ENCODE measurements around the gene TSR1.

TSR1 gene

GRCh38 chr17:2346475-2346874 lies 10.2 kb upstream of the TSR1 start:
- H3K27me3 ChIP-seq: no peaks in the 10 kb centered on the region
- no peak overlapping the region for H3K4me3 ChIP-seq
- H3K36me3 ChIP-seq: peaks cover 0 to 49% (median 16%) of the 10 kb centered on the region in 3 donors
- no peaks in the 10 kb centered on the region for H3K9me3 ChIP-seq
- intact Hi-C loops (cut with DNase I; ENCODE audit: low total_unique reads): no loop called here
- peaks cover 0 to 10% (median 0%) of the 10 kb centered on the region in 4 donors for H3K4me1 ChIP-seq
- TF ChIP-seq, protein P1, sequence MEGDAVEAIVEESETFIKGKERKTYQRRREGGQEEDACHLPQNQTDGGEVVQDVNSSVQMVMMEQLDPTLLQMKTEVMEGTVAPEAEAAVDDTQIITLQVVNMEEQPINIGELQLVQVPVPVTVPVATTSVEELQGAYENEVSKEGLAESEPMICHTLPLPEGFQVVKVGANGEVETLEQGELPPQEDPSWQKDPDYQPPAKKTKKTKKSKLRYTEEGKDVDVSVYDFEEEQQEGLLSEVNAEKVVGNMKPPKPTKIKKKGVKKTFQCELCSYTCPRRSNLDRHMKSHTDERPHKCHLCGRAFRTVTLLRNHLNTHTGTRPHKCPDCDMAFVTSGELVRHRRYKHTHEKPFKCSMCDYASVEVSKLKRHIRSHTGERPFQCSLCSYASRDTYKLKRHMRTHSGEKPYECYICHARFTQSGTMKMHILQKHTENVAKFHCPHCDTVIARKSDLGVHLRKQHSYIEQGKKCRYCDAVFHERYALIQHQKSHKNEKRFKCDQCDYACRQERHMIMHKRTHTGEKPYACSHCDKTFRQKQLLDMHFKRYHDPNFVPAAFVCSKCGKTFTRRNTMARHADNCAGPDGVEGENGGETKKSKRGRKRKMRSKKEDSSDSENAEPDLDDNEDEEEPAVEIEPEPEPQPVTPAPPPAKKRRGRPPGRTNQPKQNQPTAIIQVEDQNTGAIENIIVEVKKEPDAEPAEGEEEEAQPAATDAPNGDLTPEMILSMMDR (IDR thresholded peaks at IDR 0.05): no peak
- no peak for DNase-seq
- H3K27ac ChIP-seq: no peak overlapping the region

DNA sequence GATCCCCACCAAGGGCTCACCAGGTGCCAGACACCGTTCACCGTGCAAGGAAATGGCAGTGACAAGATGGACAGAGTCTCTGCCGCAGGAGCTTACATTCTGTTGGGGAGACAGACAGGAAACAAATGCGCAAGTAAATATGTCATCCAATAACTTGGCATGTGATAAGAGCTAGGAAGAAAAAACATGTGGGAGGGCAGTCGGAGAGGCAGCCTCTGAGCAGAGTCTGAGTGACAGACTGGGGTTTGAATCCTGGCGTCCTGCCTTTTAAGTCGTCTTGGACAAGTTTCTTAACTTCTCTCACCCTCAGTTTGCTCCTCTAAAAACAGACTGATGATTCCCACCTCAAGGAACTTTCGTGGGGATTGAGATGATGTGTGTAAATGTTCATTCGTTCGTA lies 8.3 kb upstream of the TSR1 start:
- Histone ChIP-seq H3K27me3 (no peaks in the 10 kb centered on the region), H3K4me1 (peaks cover 0 to 10% (median 0%) of the 10 kb centered on the region in 4 donors), H3K27ac (no peak overlapping the region), H3K4me3 (no peak overlapping the region), H3K36me3 (peaks cover 0 to 53% (median 16%) of the 10 kb centered on the region in 3 donors), H3K9me3 (no peaks in the 10 kb centered on the region)
- no peak for DNase-seq
- intact Hi-C loops (cut with DNase I; ENCODE audit: low total_unique reads): no loop called here
- TF ChIP-seq, protein P1 (IDR thresholded peaks at IDR 0.05): no peak

- Histone ChIP-seq H3K27me3 (no peaks in the 10 kb centered on the region), H3K9me3 (no peaks in the 10 kb centered on the region), H3K4me3 (no peak overlapping the region), H3K36me3 (peaks cover 0 to 48% (median 16%) of the 10 kb centered on the region in 3 donors), H3K27ac (no peak overlapping the region), H3K4me1 (peaks cover 0 to 11% (median under 1%) of the 10 kb centered on the region in 4 donors)
- no peak for DNase-seq
- intact Hi-C loops (cut with DNase I; ENCODE audit: low total_unique reads): no loop called here
- TF ChIP-seq, protein P1 (IDR thresholded peaks at IDR 0.05): no peak
Measured at GRCh38 chr17:2343421-2343820, 7.2 kb upstream of the TSR1 start.

GRCh38 chr17:2338315-2338657 lies 2.0 kb upstream of the TSR1 start:
- Histone ChIP-seq H3K9me3 (no peaks in the 10 kb centered on the region), H3K4me3 (peak overlapping the region; percentile 85 to 99), H3K27ac (peak overlapping the region; percentile 80 to 92), H3K36me3 (peaks cover 16 to 47% (median 25%) of the 10 kb centered on the region in 3 donors), H3K4me1 (peaks cover 0 to 34% (median 16%) of the 10 kb centered on the region in 4 donors), H3K27me3 (no peaks in the 10 kb centered on the region)
- DNase-seq: no peak
- TF ChIP-seq, protein P1 (IDR thresholded peaks at IDR 0.05): no peak
- intact Hi-C loops (cut with DNase I; ENCODE audit: low total_unique reads): no loop called here

DNA sequence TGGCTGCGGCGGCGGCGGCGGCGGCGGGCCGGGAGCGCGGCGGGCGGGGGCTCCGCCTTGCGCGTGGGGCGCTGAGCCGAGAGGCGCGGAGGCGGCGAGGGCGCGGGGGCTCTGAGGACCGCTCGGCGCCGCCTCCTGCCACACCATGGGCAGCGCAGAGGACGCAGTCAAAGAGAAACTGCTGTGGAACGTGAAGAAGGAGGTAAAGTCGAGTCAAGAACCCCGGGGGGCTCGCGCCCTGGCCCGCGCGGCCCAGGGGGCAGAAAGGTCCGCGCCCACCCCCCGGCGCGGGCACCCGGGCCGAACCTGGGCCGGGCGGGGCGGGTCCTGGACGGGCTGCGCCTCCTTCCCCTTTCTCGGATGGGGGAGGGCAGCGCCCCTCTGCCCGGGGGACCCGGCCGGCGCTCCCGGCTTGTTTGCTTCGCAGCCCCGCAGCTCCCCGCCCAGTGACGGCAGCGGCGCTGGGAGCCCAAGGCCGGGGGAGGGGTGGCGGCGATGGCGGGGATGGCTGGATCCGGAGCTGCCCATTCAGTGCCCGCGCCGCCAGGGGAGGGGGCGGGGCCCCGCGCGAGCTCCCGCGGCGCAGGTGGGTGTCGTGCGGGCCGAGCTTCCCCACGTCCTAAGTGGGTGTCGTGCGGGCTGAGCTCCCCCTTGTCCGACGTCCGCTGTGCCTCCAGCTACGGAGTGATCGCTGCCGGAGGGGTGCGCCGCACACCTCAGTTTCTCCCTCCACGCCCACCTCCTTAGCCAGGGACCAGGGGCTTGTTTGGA lies 1.5 kb upstream of the TSR1 start:
- Histone ChIP-seq H3K27ac (peak overlapping the region; percentile 80 to 92), H3K4me1 (peaks cover 0 to 34% (median 16%) of the 10 kb centered on the region in 4 donors), H3K9me3 (no peaks in the 10 kb centered on the region), H3K4me3 (peak overlapping the region; percentile 85 to 99), H3K36me3 (peaks cover 22 to 47% (median 25%) of the 10 kb centered on the region in 3 donors), H3K27me3 (no peaks in the 10 kb centered on the region)
- intact Hi-C loops (cut with DNase I; ENCODE audit: low total_unique reads): no loop called here
- TF ChIP-seq, protein P1 (IDR thresholded peaks at IDR 0.05): no peak
- DNase-seq: peak; percentile 61 to 83

All from tibial artery (tissue), 4 donors.